HEK293 (cell line): ENCODE measurements around the gene MSI2.
A peak's percentile ranks its signal among the peaks of the same experiment; 100 is the strongest.

Source experiments
- PRDM1 ChIP-seq: fragments of 450-650 bp; formaldehyde crosslinking; IDR thresholded peaks from 2 replicates; pipeline ENCODE4; 2016; ENCODE audit warnings: missing biosample characterization, missing genetic modification characterization
- TRIM28 ChIP-seq: IDR thresholded peaks from 2 replicates; pipeline ENCODE4 v1.6.1; 2011; ENCODE audit warnings: low read length, control low read depth, borderline replicate concordance
- YY1 ChIP-seq: fragments of 450-650 bp; formaldehyde crosslinking; IDR thresholded peaks from 2 replicates; pipeline ENCODE4 v1.5.1; 2018; ENCODE audit warnings: missing biosample characterization, missing genetic modification characterization
- ZBTB17 ChIP-seq: fragments of 450-650 bp; formaldehyde crosslinking; IDR thresholded peaks from 2 replicates; pipeline ENCODE4 v1.5.1; 2016; ENCODE audit warnings: missing biosample characterization, missing genetic modification characterization
- ZFP37 ChIP-seq: fragments of 450-650 bp; formaldehyde crosslinking; IDR thresholded peaks from 2 replicates; pipeline ENCODE4 v1.5.1; 2016; ENCODE audit warnings: missing biosample characterization, missing genetic modification characterization
- ZNF311 ChIP-seq: fragments of 450-650 bp; formaldehyde crosslinking; IDR thresholded peaks from 2 replicates; pipeline ENCODE4 v1.5.1; 2017; ENCODE audit warnings: missing biosample characterization, missing genetic modification characterization, borderline replicate concordance
- ZNF555 ChIP-seq: fragments of 450-650 bp; formaldehyde crosslinking; conservative IDR thresholded peaks from 2 replicates; pipeline ENCODE4 v1.5.1; 2017; ENCODE audit warnings: missing biosample characterization, mild to moderate bottlenecking, missing genetic modification characterization, inconsistent platforms
- ZNF785 ChIP-seq: fragments of 450-650 bp; formaldehyde crosslinking; IDR thresholded peaks from 2 replicates; pipeline ENCODE4 v1.5.1; 2016; ENCODE audit warnings: missing biosample characterization, missing genetic modification characterization
- TF ChIP-seq, protein P1 (sequence below): fragments of 450-650 bp; formaldehyde crosslinking; IDR thresholded peaks from 2 replicates; pipeline ENCODE4 v1.5.1; 2016; ENCODE audit warnings: missing biosample characterization, missing genetic modification characterization
- TF ChIP-seq, protein P2 (sequence below): fragments of 450-650 bp; IDR thresholded peaks from 2 replicates; pipeline ENCODE4 v1.5.1; 2018; ENCODE audit warnings: missing biosample characterization, mild to moderate bottlenecking, missing genetic modification characterization
- TF ChIP-seq, protein P3 (sequence below): fragments of 450-650 bp; formaldehyde crosslinking; optimal IDR thresholded peaks from 2 replicates; pipeline ENCODE3; 2016; ENCODE audit warnings: missing biosample characterization, mild to moderate bottlenecking, missing genetic modification characterization

DNA sequence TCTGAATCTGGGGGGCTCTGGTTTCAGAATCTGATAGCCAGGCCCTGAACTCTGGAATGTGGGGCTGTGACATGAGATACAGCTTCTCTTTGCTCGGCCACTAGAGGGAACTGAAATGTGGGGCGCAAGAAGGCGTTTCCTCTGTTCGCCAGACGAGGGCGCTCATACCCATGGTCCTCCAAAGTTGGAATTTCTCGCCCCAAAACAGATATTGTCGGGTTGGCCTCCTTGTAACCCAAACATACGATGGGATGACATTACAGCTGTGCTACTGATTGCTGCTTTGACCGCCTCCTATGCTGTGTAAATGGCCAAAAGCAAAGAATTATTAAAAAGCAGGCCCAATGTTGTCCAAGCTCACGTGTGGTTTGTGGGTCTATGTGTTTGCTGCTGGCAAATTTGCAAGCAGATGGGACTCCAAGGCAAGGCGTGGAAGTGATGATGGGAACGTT, 13.1 kb upstream of the MSI2 start:
- TF ChIP-seq ZBTB17 (no peak; the same call in 1 of the 2 replicates), PRDM1 (tag by site-specific recombination) (no peak), TRIM28 (no peak), ZNF555 (tag by site-specific recombination) (no peak), ZFP37 (tag by site-specific recombination) (no peak), ZNF785 (tag by site-specific recombination) (no peak), YY1 (no peak), ZNF311 (no peak)
- TF ChIP-seq, protein P1, sequence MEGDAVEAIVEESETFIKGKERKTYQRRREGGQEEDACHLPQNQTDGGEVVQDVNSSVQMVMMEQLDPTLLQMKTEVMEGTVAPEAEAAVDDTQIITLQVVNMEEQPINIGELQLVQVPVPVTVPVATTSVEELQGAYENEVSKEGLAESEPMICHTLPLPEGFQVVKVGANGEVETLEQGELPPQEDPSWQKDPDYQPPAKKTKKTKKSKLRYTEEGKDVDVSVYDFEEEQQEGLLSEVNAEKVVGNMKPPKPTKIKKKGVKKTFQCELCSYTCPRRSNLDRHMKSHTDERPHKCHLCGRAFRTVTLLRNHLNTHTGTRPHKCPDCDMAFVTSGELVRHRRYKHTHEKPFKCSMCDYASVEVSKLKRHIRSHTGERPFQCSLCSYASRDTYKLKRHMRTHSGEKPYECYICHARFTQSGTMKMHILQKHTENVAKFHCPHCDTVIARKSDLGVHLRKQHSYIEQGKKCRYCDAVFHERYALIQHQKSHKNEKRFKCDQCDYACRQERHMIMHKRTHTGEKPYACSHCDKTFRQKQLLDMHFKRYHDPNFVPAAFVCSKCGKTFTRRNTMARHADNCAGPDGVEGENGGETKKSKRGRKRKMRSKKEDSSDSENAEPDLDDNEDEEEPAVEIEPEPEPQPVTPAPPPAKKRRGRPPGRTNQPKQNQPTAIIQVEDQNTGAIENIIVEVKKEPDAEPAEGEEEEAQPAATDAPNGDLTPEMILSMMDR (tag by site-specific recombination) = peak; percentile 91
- TF ChIP-seq, protein P2, sequence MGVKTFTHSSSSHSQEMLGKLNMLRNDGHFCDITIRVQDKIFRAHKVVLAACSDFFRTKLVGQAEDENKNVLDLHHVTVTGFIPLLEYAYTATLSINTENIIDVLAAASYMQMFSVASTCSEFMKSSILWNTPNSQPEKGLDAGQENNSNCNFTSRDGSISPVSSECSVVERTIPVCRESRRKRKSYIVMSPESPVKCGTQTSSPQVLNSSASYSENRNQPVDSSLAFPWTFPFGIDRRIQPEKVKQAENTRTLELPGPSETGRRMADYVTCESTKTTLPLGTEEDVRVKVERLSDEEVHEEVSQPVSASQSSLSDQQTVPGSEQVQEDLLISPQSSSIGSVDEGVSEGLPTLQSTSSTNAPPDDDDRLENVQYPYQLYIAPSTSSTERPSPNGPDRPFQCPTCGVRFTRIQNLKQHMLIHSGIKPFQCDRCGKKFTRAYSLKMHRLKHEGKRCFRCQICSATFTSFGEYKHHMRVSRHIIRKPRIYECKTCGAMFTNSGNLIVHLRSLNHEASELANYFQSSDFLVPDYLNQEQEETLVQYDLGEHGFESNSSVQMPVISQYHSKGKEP = no peak
- TF ChIP-seq, protein P3, sequence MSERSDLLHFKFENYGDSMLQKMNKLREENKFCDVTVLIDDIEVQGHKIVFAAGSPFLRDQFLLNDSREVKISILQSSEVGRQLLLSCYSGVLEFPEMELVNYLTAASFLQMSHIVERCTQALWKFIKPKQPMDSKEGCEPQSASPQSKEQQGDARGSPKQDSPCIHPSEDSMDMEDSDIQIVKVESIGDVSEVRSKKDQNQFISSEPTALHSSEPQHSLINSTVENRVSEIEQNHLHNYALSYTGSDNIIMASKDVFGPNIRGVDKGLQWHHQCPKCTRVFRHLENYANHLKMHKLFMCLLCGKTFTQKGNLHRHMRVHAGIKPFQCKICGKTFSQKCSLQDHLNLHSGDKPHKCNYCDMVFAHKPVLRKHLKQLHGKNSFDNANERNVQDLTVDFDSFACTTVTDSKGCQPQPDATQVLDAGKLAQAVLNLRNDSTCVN (tag by site-specific recombination) = no peak
